Karpas-422 (cell line): ENCODE measurements around the gene WIPF2. TPM values are rescaled to one million over a fixed set of nuclear protein-coding genes. Genes with fewer than 3 reads are reported as not detected.
A peak's percentile ranks its signal among the peaks of the same experiment; 100 is the strongest.

Experiments used
- DNase-seq: peaks from one replicate; pipeline ENCODE4 v3.0.0-alpha.2; 2015
- H2AFZ ChIP-seq: fragments of 200-600 bp; sonication (generic); 2 replicates; pipeline ENCODE4 v1.6.1; 2014; ENCODE audit warnings: antibody characterized with exemption, low read length, mixed read lengths
- H3K27ac ChIP-seq: fragments of 200-600 bp; sonication (generic); 2 replicates; pipeline ENCODE4 v1.5.1; 2014; ENCODE audit warnings: mild to moderate bottlenecking, low read length, moderate library complexity
- H3K27me3 ChIP-seq: fragments of 200-600 bp; sonication (generic); 2 replicates; pipeline ENCODE4 v1.6.1; 2014; ENCODE audit warnings: low read length, mixed read lengths
- H3K36me3 ChIP-seq: fragments of 200-600 bp; sonication (generic); 2 replicates; pipeline ENCODE4 v1.6.1; 2014; ENCODE audit warnings: low read length, mixed read lengths; ENCODE audit not compliant: insufficient read depth
- H3K4me1 ChIP-seq: fragments of 200-600 bp; sonication (generic); 2 replicates; pipeline ENCODE4 v1.6.1; 2014; ENCODE audit warnings: mild to moderate bottlenecking, low read length, mixed read lengths
- H3K4me2 ChIP-seq: fragments of 200-600 bp; sonication (generic); 2 replicates; pipeline ENCODE4 v1.6.1; 2014; ENCODE audit warnings: low read length, low read depth, mild to moderate bottlenecking; ENCODE audit not compliant: poor library complexity, severe bottlenecking
- H3K4me3 ChIP-seq: fragments of 200-600 bp; sonication (generic); 2 replicates; pipeline ENCODE4 v1.5.1; 2014; ENCODE audit warnings: mild to moderate bottlenecking, antibody characterized with exemption, low read length, mixed read lengths
- H3K79me2 ChIP-seq: fragments of 200-600 bp; sonication (generic); 2 replicates; pipeline ENCODE4 v1.6.1; 2014; ENCODE audit warnings: mild to moderate bottlenecking, low read length, mixed read lengths
- H3K9ac ChIP-seq: fragments of 200-600 bp; sonication (generic); 2 replicates; pipeline ENCODE4 v1.6.0; 2014; ENCODE audit warnings: low read length
- H3K9me2 ChIP-seq: fragments of 200-600 bp; sonication (generic), shearing (Covaris generic); replicated peaks from 2 replicates; pipeline ENCODE4 v1.6.0; 2014; ENCODE audit warnings: mild to moderate bottlenecking, low read length, moderate library complexity; ENCODE audit not compliant: insufficient read depth
- H3K9me3 ChIP-seq: fragments of 300-700, 200-600 bp; sonication (generic); 2 replicates; pipeline ENCODE4 v1.6.1; 2014; ENCODE audit warnings: low read length, mixed read lengths
- H4K20me1 ChIP-seq: fragments of 200-600 bp; sonication (generic); 2 replicates; pipeline ENCODE4 v1.6.1; 2014; ENCODE audit warnings: mild to moderate bottlenecking, antibody characterized with exemption, low read length, low read depth; ENCODE audit not compliant: insufficient read depth
- small RNA-seq: library from RNA; depleted of rRNA; stranded (forward); fragments of <200 nt; gene quantifications from one replicate; pipeline ENCODE3, GENCODE V24; 2014
- total RNA-seq: library from RNA; depleted of rRNA; stranded (reverse); fragments of >200 nt; shearing (Covaris generic); gene quantifications from 2 replicates; pipeline ENCODE4 v1.2.3, GENCODE V29; 2014; ENCODE audit warnings: low replicate concordance; rRNA removed

The WIPF2 gene
- total RNA-seq, 1 experiment from 2014 or later = 19.0 TPM

- H3K4me3 ChIP-seq = peak overlapping the region; percentile 65
- H3K27me3 ChIP-seq = no peaks in the 10 kb centered on the region
- H3K4me2 ChIP-seq = peak overlapping the region; percentile 94
- peak overlapping the region; percentile 97 for H3K27ac ChIP-seq
- no peak overlapping the region for H2AFZ ChIP-seq
- DNase-seq = no peak
- H4K20me1 ChIP-seq = no peaks in the 10 kb centered on the region
- H3K36me3 ChIP-seq = no peaks in the 10 kb centered on the region
- peaks cover 76% of the 10 kb centered on the region for H3K4me1 ChIP-seq
- no peaks in the 10 kb centered on the region for H3K9me3 ChIP-seq
- no peaks in the 10 kb centered on the region for H3K9me2 ChIP-seq
- H3K9ac ChIP-seq = peak overlapping the region; percentile 79
- H3K79me2 ChIP-seq = peaks cover 74% of the 10 kb centered on the region
Measured at GRCh38 chr17:40327735-40328385, 108.8 kb downstream of the WIPF2 start.

GRCh38 chr17:40328386-40328766, 109.3 kb downstream of the WIPF2 start:
- H3K4me3 ChIP-seq = peak overlapping the region; percentile 65; the same call in 1 of the 2 replicates
- H4K20me1 ChIP-seq = no peaks in the 10 kb centered on the region
- H3K9me3 ChIP-seq = no peaks in the 10 kb centered on the region
- no peaks in the 10 kb centered on the region for H3K27me3 ChIP-seq
- H3K27ac ChIP-seq = peak overlapping the region; percentile 97
- no peaks in the 10 kb centered on the region for H3K36me3 ChIP-seq
- no peak for DNase-seq
- peak overlapping the region; percentile 94 for H3K4me2 ChIP-seq
- H3K9ac ChIP-seq = peak overlapping the region; percentile 79; the same call in 1 of the 2 replicates
- H3K9me2 ChIP-seq = no peaks in the 10 kb centered on the region
- H2AFZ ChIP-seq = no peak overlapping the region
- H3K4me1 ChIP-seq = peaks cover 71% of the 10 kb centered on the region
- peaks cover 69% of the 10 kb centered on the region for H3K79me2 ChIP-seq

- Histone ChIP-seq H3K9me2 (no peaks in the 10 kb centered on the region), H4K20me1 (no peaks in the 10 kb centered on the region), H3K27me3 (no peaks in the 10 kb centered on the region), H3K4me3 (peak overlapping the region; percentile 45; the same call in 1 of the 2 replicates), H3K9me3 (no peaks in the 10 kb centered on the region), H3K4me1 (peaks cover 68% of the 10 kb centered on the region), H3K4me2 (peak overlapping the region; percentile 61), H3K79me2 (peaks cover 70% of the 10 kb centered on the region), H3K27ac (peak overlapping the region; percentile 64), H3K36me3 (no peaks in the 10 kb centered on the region), H3K9ac (peak overlapping the region; percentile 57), H2AFZ (no peak overlapping the region)
- peak; percentile 59 for DNase-seq
Measured at GRCh38 chr17:40329839-40330794, 111.0 kb downstream of the WIPF2 start.

DNA sequence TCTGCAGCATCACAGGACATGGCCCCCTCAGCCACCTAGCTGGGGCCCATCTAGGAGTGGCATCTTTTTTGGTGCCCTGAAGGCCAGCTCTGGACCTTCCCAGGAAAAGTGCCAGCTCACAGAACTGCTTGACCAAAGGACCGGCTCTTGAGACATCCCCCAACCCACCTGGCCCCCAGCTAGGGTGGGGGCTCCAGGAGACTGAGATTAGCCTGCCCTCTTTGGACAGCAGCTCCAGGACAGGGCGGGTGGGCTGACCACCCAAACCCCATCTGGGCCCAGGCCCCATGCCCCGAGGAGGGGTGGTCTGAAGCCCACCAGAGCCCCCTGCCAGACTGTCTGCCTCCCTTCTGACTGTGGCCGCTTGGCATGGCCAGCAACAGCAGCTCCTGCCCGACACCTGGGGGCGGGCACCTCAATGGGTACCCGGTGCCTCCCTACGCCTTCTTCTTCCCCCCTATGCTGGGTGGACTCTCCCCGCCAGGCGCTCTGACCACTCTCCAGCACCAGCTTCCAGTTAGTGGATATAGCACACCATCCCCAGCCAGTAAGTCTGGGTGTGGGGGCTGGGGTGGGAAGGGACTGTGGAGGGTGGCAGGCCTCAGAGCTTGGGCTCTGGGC, 111.9 kb downstream of the WIPF2 start:
- no peaks in the 10 kb centered on the region for H3K27me3 ChIP-seq
- H3K79me2 ChIP-seq = peaks cover 62% of the 10 kb centered on the region

DNA sequence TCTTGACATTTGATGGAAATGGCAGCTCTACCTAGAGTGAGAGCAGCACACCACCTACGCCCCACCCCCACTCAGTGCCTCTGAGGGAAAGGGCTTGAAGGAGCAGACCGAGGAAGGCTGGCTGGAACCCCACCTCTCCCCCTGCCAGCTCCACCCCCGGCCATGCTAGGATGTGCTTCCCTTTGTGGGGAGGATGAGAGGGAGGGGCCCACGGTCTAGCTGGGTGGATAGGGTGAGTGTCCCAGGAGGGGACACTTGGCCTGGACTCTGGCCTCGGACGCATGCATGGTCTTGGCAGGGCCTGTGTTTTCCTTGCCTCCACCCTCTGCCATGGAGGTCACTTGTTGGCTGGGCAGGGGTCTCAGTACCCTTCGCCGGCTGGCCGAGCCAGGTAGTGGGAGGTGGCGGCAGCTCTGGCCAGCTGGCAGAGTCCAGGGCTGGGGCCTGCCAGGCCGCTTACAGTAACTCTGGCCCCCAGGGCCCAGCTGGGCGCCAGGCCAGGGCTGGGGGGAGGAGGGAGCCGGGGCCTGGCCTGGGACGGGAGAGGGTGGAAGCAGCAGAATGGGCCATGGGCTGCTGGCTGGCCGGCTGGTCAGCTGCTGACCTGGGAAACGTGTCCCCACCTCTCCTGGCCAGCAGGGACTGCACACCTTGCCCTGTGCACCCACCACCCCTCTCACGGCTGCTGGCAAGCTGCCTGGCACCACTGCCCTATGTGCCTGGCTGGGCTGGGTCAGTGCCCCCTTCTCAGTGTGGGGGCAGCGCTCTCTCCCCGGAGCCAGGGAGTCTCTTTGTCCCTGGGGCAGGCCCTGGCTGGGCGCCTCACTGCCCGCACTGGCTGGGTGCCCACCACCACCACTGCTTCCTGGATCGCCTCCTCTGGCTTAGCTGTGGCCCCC, 112.9 kb downstream of the WIPF2 start:
- H2AFZ ChIP-seq = no peak overlapping the region

More for the DNA sequence above, 111.9 kb downstream of the WIPF2 start:
- peak overlapping the region; percentile 57; the same call in 1 of the 2 replicates for H3K9ac ChIP-seq
- peaks cover 60% of the 10 kb centered on the region for H3K4me1 ChIP-seq
- no peaks in the 10 kb centered on the region for H4K20me1 ChIP-seq
- no peaks in the 10 kb centered on the region for H3K9me2 ChIP-seq
- peak overlapping the region; percentile 45; the same call in 1 of the 2 replicates for H3K4me3 ChIP-seq
- H3K9me3 ChIP-seq = no peaks in the 10 kb centered on the region
- H3K27ac ChIP-seq = peak overlapping the region; percentile 64
- peak overlapping the region; percentile 61 for H3K4me2 ChIP-seq
- no peak for DNase-seq
- H3K36me3 ChIP-seq = no peaks in the 10 kb centered on the region
- no peak overlapping the region for H2AFZ ChIP-seq

More for the DNA sequence above, 112.9 kb downstream of the WIPF2 start:
- H3K27me3 ChIP-seq = no peaks in the 10 kb centered on the region
- H3K9me3 ChIP-seq = no peaks in the 10 kb centered on the region
- no peaks in the 10 kb centered on the region for H3K9me2 ChIP-seq
- no peak overlapping the region for H3K27ac ChIP-seq
- no peak overlapping the region for H3K9ac ChIP-seq
- peaks cover under 1% of the 10 kb centered on the region; the same call in 1 of the 2 replicates for H4K20me1 ChIP-seq
- peaks cover 49% of the 10 kb centered on the region for H3K4me1 ChIP-seq
- no peaks in the 10 kb centered on the region for H3K36me3 ChIP-seq
- no peak overlapping the region for H3K4me3 ChIP-seq
- DNase-seq = no peak
- H3K79me2 ChIP-seq = peaks cover 51% of the 10 kb centered on the region
- no peak overlapping the region for H3K4me2 ChIP-seq

Small RNAs within 50 kb of the gene (small RNA-seq; reads per million reads assigned to genes)
- not detected for gene MIR6867

Other genes with a start within 250 kb of the WIPF2 start
- gene PSMD3, start 238.5 kb upstream of the WIPF2 start, total RNA-seq = 87.1 and 126 TPM in 2 replicates
- gene CSF3, start 203.9 kb upstream of the WIPF2 start, total RNA-seq = not detected in 2 replicates
- gene MED24, start 164.9 kb upstream of the WIPF2 start, total RNA-seq = 40.8 and 50.6 TPM in 2 replicates
- 1.7 and 2.5 TPM in 2 replicates for gene THRA, start 156.3 kb upstream of the WIPF2 start, total RNA-seq
- gene NR1D1, start 118.7 kb upstream of the WIPF2 start, total RNA-seq = 0.65 and 0.67 TPM in 2 replicates
- gene MSL1, start 97.3 kb upstream of the WIPF2 start, total RNA-seq = 48.6 and 53.2 TPM in 2 replicates
- gene CASC3, start 78.8 kb upstream of the WIPF2 start, total RNA-seq = 37.4 and 74.5 TPM in 2 replicates
- 5.6 and 8.9 TPM in 2 replicates for gene RAPGEFL1, start 41.8 kb upstream of the WIPF2 start, total RNA-seq
- gene CDC6, start 68.6 kb downstream of the WIPF2 start, total RNA-seq = 14.6 and 16.4 TPM in 2 replicates
- 21.8 and 22.3 TPM in 2 replicates for gene RARA, start 89.9 kb downstream of the WIPF2 start, total RNA-seq
- gene GJD3, start 145.4 kb downstream of the WIPF2 start, total RNA-seq = not detected in 2 replicates
- 101 and 199 TPM in 2 replicates for gene TOP2A, start 198.6 kb downstream of the WIPF2 start, total RNA-seq
- not detected in 2 replicates for gene IGFBP4, start 224.1 kb downstream of the WIPF2 start, total RNA-seq